Measurements from ENCODE around the gene KLHL35.

GRCh38 chr11:75471176-75471973, 38.4 kb upstream of the KLHL35 start:
- TF ChIP-seq CTCF (IDR thresholded peaks at IDR 0.05; ENCODE audit: low read depth, low read length, poor library complexity, severe bottlenecking) (no peak), EZH2phosphoT487 (IDR thresholded peaks at IDR 0.05; ENCODE audit: borderline replicate concordance, low read length) (no peak)
